ENCODE measurements around the gene AP1G2.

AP1G2 gene

DNA sequence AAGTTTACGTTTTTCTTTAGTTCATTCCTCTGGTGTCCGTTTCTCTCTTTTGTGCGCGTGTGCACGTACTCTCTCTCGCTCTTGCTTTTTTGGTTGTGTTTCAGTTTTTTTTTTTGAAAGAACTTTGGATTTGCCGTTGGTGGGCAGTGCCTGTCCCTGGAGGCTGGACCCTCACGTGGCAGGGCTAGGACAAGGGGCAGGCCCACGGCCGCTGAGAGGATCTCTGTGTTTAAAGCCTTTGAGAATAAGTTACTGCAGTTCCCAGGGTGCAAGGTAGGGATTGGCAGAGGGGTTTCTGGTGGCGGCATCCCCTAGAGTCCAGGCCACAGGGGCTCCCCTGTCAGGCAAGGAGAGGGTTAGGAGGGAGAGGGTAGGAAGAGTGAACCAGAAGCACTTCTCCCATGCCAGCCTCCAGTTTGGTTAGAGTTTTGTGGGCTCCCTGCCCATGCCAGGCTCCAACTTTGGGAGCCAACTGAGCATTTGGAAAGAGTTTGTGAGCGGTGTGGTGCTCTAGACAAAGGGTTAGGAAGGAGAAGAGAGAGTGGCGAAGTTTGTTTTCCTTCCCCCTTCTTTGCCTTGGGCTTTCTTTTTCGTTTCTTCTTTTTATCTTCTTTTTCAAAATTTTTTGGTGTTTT lies 46.6 kb downstream of the AP1G2 start:
- Histone ChIP-seq H3K36me3 (peaks cover 0 to 10% (median 0%) of the 10 kb centered on the region in 3 donors), H3K9me3 (no peaks in the 10 kb centered on the region), H3K4me3 (no peak overlapping the region), H3K27ac (no peak overlapping the region), H3K4me1 (no peaks in the 10 kb centered on the region), H3K27me3 (no peaks in the 10 kb centered on the region)
- DNase-seq, result no peak
- intact Hi-C loops (cut with DNase I; ENCODE audit: low total_unique reads), result no loop called here
- TF ChIP-seq, protein P1, sequence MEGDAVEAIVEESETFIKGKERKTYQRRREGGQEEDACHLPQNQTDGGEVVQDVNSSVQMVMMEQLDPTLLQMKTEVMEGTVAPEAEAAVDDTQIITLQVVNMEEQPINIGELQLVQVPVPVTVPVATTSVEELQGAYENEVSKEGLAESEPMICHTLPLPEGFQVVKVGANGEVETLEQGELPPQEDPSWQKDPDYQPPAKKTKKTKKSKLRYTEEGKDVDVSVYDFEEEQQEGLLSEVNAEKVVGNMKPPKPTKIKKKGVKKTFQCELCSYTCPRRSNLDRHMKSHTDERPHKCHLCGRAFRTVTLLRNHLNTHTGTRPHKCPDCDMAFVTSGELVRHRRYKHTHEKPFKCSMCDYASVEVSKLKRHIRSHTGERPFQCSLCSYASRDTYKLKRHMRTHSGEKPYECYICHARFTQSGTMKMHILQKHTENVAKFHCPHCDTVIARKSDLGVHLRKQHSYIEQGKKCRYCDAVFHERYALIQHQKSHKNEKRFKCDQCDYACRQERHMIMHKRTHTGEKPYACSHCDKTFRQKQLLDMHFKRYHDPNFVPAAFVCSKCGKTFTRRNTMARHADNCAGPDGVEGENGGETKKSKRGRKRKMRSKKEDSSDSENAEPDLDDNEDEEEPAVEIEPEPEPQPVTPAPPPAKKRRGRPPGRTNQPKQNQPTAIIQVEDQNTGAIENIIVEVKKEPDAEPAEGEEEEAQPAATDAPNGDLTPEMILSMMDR (IDR thresholded peaks at IDR 0.05), result no peak

DNA sequence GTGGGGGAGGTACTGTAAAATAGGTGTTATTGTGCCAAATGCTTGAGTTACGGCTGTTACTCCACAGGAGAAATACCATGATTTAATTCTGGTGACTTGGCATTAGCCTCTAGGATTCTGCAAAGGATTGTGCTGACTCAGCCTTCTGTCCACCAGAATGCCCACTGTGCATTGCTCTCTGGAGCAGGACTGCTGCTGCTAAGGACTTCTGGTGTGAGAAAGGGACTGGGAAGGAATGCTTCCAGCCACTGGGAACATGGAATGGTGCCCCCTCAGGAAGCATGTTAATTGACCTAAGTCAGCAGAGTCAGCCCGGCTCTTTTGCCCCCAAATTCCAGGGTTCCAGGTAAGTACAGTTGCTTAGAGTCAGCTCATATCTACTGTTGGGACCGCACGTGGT lies 48.9 kb downstream of the AP1G2 start:
- Histone ChIP-seq H3K36me3 (no peaks in the 10 kb centered on the region), H3K27me3 (no peaks in the 10 kb centered on the region), H3K9me3 (no peaks in the 10 kb centered on the region), H3K4me1 (no peaks in the 10 kb centered on the region), H3K27ac (no peak overlapping the region), H3K4me3 (no peak overlapping the region)
- TF ChIP-seq, protein P1 (IDR thresholded peaks at IDR 0.05), result no peak
- no peak for DNase-seq
- intact Hi-C loops (cut with DNase I; ENCODE audit: low total_unique reads), result no loop called here

DNA sequence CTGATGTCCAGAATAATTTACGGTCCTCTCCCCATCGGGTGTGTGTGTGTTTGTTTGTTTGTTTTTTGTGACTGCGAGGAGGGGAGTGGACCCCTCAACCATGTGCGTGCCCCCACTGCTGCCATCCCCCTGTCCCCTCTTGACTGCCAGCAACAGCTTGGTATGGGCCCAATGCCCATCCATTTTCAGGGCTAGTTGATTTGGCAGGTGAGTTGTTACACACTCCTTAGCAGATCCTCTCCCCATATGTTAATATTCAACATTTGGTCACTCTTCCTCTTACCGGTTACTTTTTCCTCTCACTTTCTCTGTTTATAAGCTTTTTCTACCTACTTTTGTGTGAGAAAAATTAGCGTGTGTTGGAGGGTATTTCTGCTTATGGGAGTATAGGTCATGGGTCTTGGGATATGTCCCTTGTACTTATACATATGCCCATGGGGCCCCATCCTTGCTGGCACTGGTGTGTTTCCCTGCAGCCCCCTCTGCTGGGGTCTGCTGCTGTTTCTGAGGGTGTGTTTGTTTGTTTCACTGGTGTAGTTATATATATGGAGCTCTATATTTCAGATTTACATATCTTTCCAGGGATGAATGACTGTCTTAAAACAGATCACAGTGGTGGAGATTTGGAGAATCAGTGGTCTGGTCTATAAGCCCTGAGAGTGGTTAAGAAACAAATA lies 49.8 kb downstream of the AP1G2 start:
- DNase-seq, result no peak
- Histone ChIP-seq H3K4me3 (no peak overlapping the region), H3K27ac (no peak overlapping the region), H3K27me3 (no peaks in the 10 kb centered on the region), H3K36me3 (no peaks in the 10 kb centered on the region), H3K4me1 (no peaks in the 10 kb centered on the region), H3K9me3 (no peaks in the 10 kb centered on the region)
- intact Hi-C loops (cut with DNase I; ENCODE audit: low total_unique reads), result no loop called here
- TF ChIP-seq, protein P1 (IDR thresholded peaks at IDR 0.05), result no peak

DNA sequence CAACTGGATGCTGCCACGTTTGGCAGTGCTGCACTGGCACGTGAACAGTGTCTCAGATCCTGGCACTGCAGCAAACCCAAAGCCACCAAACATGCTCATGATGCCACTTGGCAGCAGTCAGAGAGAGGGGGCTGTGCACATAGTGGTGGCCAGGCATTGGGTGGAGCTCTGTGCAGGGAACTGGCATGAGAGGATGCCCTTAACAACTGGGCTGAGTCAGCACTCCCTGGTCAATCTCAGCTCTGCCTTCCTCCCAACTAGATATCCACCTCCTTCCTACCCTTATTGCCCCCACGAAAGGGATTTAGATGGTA lies 53.0 kb downstream of the AP1G2 start:
- TF ChIP-seq, protein P1 (IDR thresholded peaks at IDR 0.05), result no peak
- Histone ChIP-seq H3K4me1 (no peaks in the 10 kb centered on the region), H3K9me3 (no peaks in the 10 kb centered on the region), H3K27ac (no peak overlapping the region), H3K27me3 (no peaks in the 10 kb centered on the region), H3K36me3 (no peaks in the 10 kb centered on the region), H3K4me3 (no peak overlapping the region)
- intact Hi-C loops (cut with DNase I; ENCODE audit: low total_unique reads), result no loop called here
- DNase-seq, result no peak

DNA sequence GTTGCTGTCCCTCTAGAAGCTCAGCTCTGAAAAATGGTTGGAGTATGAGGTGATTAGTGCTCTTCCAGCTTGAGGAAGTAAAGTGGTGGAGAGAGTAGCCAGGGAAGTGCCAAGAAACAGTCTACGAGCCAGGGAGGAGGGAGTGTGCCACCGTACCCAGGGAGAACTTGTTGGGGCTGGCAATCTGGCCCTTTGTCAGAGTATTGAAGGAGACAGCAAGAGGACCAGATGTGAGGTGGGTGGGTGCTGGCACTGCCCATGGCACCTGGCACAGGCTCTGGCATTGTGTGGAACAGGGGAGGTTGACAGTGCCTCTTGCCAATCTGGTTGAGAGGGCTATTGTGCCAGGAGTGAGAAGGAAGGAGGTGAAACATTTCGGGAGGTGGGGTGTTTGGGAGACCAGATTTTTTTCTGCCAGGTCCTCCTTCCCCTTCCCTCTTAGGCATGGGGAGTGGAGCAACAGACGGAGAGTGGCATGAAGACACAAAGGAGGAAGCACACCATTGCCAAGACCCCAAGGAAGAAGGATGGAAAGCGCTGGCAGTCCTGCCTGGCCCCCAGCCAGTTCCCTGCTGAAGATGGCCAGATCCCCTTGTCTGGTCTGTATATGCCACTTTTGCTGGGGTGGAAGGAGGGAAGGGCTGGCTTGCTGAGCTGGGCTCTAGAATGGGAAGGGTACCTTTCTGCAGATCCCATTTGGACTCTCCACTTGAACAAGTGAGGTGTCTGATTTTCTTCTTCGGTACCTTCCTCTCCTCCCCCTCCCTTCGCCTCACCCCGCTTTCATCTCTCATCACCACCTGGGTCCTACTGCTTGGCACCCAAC lies 53.6 kb downstream of the AP1G2 start:
- H3K9me3 ChIP-seq, result no peaks in the 10 kb centered on the region
- intact Hi-C loops (cut with DNase I; ENCODE audit: low total_unique reads), result no loop called here
- no peaks in the 10 kb centered on the region for H3K36me3 ChIP-seq
- TF ChIP-seq, protein P1 (IDR thresholded peaks at IDR 0.05), result no peak
- no peaks in the 10 kb centered on the region for H3K27me3 ChIP-seq
- H3K4me1 ChIP-seq, result no peaks in the 10 kb centered on the region
- no peak for DNase-seq
- H3K4me3 ChIP-seq, result no peak overlapping the region
- no peak overlapping the region for H3K27ac ChIP-seq

Data from tibial artery (tissue), 4 donors.